HTR-8/SVneo (cell line): Measurements from ENCODE around the gene GAL3ST3.

Experiments
- DNase-seq: peaks from one replicate; pipeline ENCODE4 v3.0.0; 2011; ENCODE audit warnings: low spot score, mixed read lengths; ENCODE audit not compliant: insufficient read length
- FAIRE-seq: peaks from 2 replicates; lab custom pipeline; 2011; peaks lifted over from hg19 to GRCh38; lab: Jason Lieb, UNC

The GAL3ST3 gene

GRCh38 chr11:66070604-66071380 lies 21.8 kb upstream of the GAL3ST3 start:
- DNase-seq: no peak

GRCh38 chr11:66069715-66070603 lies 21.0 kb upstream of the GAL3ST3 start, which contains the start of gene PACS1:
Gene PACS1 (plus strand): TSS chr11:66070272. CDS start chr11:66070487, 215 bp downstream.
- DNase-seq (peak; percentile 81), FAIRE-seq (peak; percentile 97)

More at GRCh38 chr11:66070604-66071380, 21.8 kb upstream of the GAL3ST3 start:
- FAIRE-seq: peak; percentile 16

GRCh38 chr11:66068923-66069714 lies 20.2 kb upstream of the GAL3ST3 start:
- DNase-seq: no peak
- FAIRE-seq: peak; percentile 72

- FAIRE-seq (peak; percentile 83), DNase-seq (peak; percentile 94)
Measured at GRCh38 chr11:66068154-66068821, 19.3 kb upstream of the GAL3ST3 start.

- FAIRE-seq (no peak), DNase-seq (no peak)
Measured at GRCh38 chr11:66067640-66068039, 18.7 kb upstream of the GAL3ST3 start.

- no peak for FAIRE-seq
- no peak for DNase-seq
Measured at GRCh38 chr11:66066751-66067150, 17.8 kb upstream of the GAL3ST3 start.

- FAIRE-seq (no peak), DNase-seq (no peak)
Measured at GRCh38 chr11:66064571-66064970, 15.6 kb upstream of the GAL3ST3 start.

- FAIRE-seq (no peak), DNase-seq (no peak)
Measured at GRCh38 chr11:66063900-66064299, 14.9 kb upstream of the GAL3ST3 start.

GRCh38 chr11:66062408-66062807 lies 13.4 kb upstream of the GAL3ST3 start:
- DNase-seq (no peak), FAIRE-seq (no peak)

- no peak for FAIRE-seq
Measured at GRCh38 chr11:66061268-66061667, 12.3 kb upstream of the GAL3ST3 start.

GRCh38 chr11:66059966-66060680 lies 11.2 kb upstream of the GAL3ST3 start:
- FAIRE-seq (no peak), DNase-seq (no peak)

More at GRCh38 chr11:66061268-66061667, 12.3 kb upstream of the GAL3ST3 start:
- DNase-seq: no peak

GRCh38 chr11:66056501-66056900 lies 7.5 kb upstream of the GAL3ST3 start:
- no peak for FAIRE-seq
- DNase-seq: no peak

GRCh38 chr11:66055021-66055420 lies 6.1 kb upstream of the GAL3ST3 start:
- FAIRE-seq (no peak), DNase-seq (no peak)

- FAIRE-seq (no peak), DNase-seq (no peak)
Measured at GRCh38 chr11:66052664-66052982, 3.7 kb upstream of the GAL3ST3 start.

- DNase-seq (peak; percentile 100), FAIRE-seq (peak; percentile 100)
Measured at GRCh38 chr11:66051766-66052663, 3.1 kb upstream of the GAL3ST3 start, which contains the start of gene SF3B2. Gene SF3B2 (plus strand): TSS chr11:66052364. CDS start chr11:66052385, 21 bp downstream.

GRCh38 chr11:66051371-66051765 lies 2.4 kb upstream of the GAL3ST3 start:
- FAIRE-seq: no peak
- no peak for DNase-seq

GRCh38 chr11:66050581-66051231 lies 1.7 kb upstream of the GAL3ST3 start:
- FAIRE-seq (peak; percentile 60), DNase-seq (no peak)
